ENCODE data around the gene EPB41L4A.

GRCh38 chr5:112346411-112347044 lies 72.5 kb downstream of the EPB41L4A start:
- TF ChIP-seq EP300 (IDR thresholded peaks at IDR 0.05; ENCODE audit: low read depth) (no peak), CTCF (IDR thresholded peaks at IDR 0.05) (no peak)

Measured in transverse colon (tissue), 3 donors.